Measurements from ENCODE around the gene ENTHD1.
"Not testable (repeated sequence)": the region's sequence is repeated elsewhere in the genome, so short reads cannot be mapped to it uniquely, and the experiment has no call there.

ENTHD1 gene

GRCh38 chr22:39880722-39881121 is 12.8 kb downstream of the ENTHD1 start:
- no peak overlapping the region for H3K27ac ChIP-seq
- H3K4me3 ChIP-seq = no peak overlapping the region
- H3K36me3 ChIP-seq (ENCODE audit: insufficient read depth, low read length) = no peaks in the 10 kb centered on the region
- DNase-seq (ENCODE audit: low read depth, low spot score) = no peak
- H3K9me3 ChIP-seq (ENCODE audit: low read depth, low read length) = peaks cover 10% of the 10 kb centered on the region; the same call in 1 of the 2 replicates
- TF ChIP-seq POLR2AphosphoS5 (IDR thresholded peaks at IDR 0.05; ENCODE audit: borderline replicate concordance, low read depth, low read length) = no peak
- TF ChIP-seq EZH2 (IDR thresholded peaks at IDR 0.05) = no peak
- TF ChIP-seq FOXP2 (optimal IDR thresholded peaks at IDR 0.05; ENCODE audit: control extremely low read depth, extremely low read length, insufficient read depth) = no peak
- no peak overlapping the region for H3K9ac ChIP-seq (ENCODE audit: insufficient read length)

- DNase-seq (ENCODE audit: low read depth, low spot score) = no peak
- TF ChIP-seq FOXP2 (optimal IDR thresholded peaks at IDR 0.05; ENCODE audit: control extremely low read depth, extremely low read length, insufficient read depth) (no peak), POLR2AphosphoS5 (IDR thresholded peaks at IDR 0.05; ENCODE audit: borderline replicate concordance, low read depth, low read length) (no peak), EZH2 (IDR thresholded peaks at IDR 0.05) (no peak)
Observed at GRCh38 chr22:39877079-39877845, 16.3 kb downstream of the ENTHD1 start.

GRCh38 chr22:39875176-39875885 is 18.2 kb downstream of the ENTHD1 start:
- not testable (repeated sequence) for H3K4me3 ChIP-seq

More at GRCh38 chr22:39877079-39877845, 16.3 kb downstream of the ENTHD1 start:
- Histone ChIP-seq H3K4me3 (no peak overlapping the region), H3K36me3 (ENCODE audit: insufficient read depth, low read length) (no peaks in the 10 kb centered on the region), H3K27ac (no peak overlapping the region), H3K9me3 (ENCODE audit: low read depth, low read length) (no peaks in the 10 kb centered on the region), H3K9ac (ENCODE audit: insufficient read length) (no peak overlapping the region)

GRCh38 chr22:39873965-39874364 is 19.6 kb downstream of the ENTHD1 start:
- H3K27ac ChIP-seq = no peak overlapping the region
- H3K36me3 ChIP-seq (ENCODE audit: insufficient read depth, low read length) = no peaks in the 10 kb centered on the region
- H3K9ac ChIP-seq (ENCODE audit: insufficient read length) = no peak overlapping the region
- no peak overlapping the region for H3K4me3 ChIP-seq
- no peaks in the 10 kb centered on the region for H3K9me3 ChIP-seq (ENCODE audit: low read depth, low read length)
- DNase-seq (ENCODE audit: low read depth, low spot score) = no peak
- no peak for TF ChIP-seq FOXP2 (optimal IDR thresholded peaks at IDR 0.05; ENCODE audit: control extremely low read depth, extremely low read length, insufficient read depth)
- TF ChIP-seq POLR2AphosphoS5 (IDR thresholded peaks at IDR 0.05; ENCODE audit: borderline replicate concordance, low read depth, low read length) = no peak
- TF ChIP-seq EZH2 (IDR thresholded peaks at IDR 0.05) = no peak

More at GRCh38 chr22:39875176-39875885, 18.2 kb downstream of the ENTHD1 start:
- not testable (repeated sequence) for H3K9me3 ChIP-seq (ENCODE audit: low read depth, low read length); DNase-seq (ENCODE audit: low read depth, low spot score); H3K27ac ChIP-seq; H3K36me3 ChIP-seq (ENCODE audit: insufficient read depth, low read length); H3K9ac ChIP-seq (ENCODE audit: insufficient read length)

- Histone ChIP-seq H3K9me3 (ENCODE audit: low read depth, low read length) (no peaks in the 10 kb centered on the region), H3K4me3 (no peak overlapping the region), H3K9ac (ENCODE audit: insufficient read length) (no peak overlapping the region), H3K27ac (no peak overlapping the region), H3K36me3 (ENCODE audit: insufficient read depth, low read length) (no peaks in the 10 kb centered on the region)
- DNase-seq (ENCODE audit: low read depth, low spot score) = no peak
- TF ChIP-seq FOXP2 (optimal IDR thresholded peaks at IDR 0.05; ENCODE audit: control extremely low read depth, extremely low read length, insufficient read depth) = no peak
- no peak for TF ChIP-seq POLR2AphosphoS5 (IDR thresholded peaks at IDR 0.05; ENCODE audit: borderline replicate concordance, low read depth, low read length)
- no peak for TF ChIP-seq EZH2 (IDR thresholded peaks at IDR 0.05)
Observed at GRCh38 chr22:39872548-39872947, 21.0 kb downstream of the ENTHD1 start.

GRCh38 chr22:39871008-39871798 is 22.4 kb downstream of the ENTHD1 start:
- Histone ChIP-seq H3K9me3 (ENCODE audit: low read depth, low read length) (no peaks in the 10 kb centered on the region), H3K4me3 (no peak overlapping the region), H3K9ac (ENCODE audit: insufficient read length) (no peak overlapping the region), H3K36me3 (ENCODE audit: insufficient read depth, low read length) (no peaks in the 10 kb centered on the region), H3K27ac (no peak overlapping the region)
- DNase-seq (ENCODE audit: low read depth, low spot score) = no peak
- TF ChIP-seq POLR2AphosphoS5 (IDR thresholded peaks at IDR 0.05; ENCODE audit: borderline replicate concordance, low read depth, low read length) (no peak), EZH2 (IDR thresholded peaks at IDR 0.05) (no peak), FOXP2 (optimal IDR thresholded peaks at IDR 0.05; ENCODE audit: control extremely low read depth, extremely low read length, insufficient read depth) (no peak)

GRCh38 chr22:39869797-39870196 is 23.8 kb downstream of the ENTHD1 start:
- not testable (repeated sequence) for H3K9ac ChIP-seq (ENCODE audit: insufficient read length); H3K36me3 ChIP-seq (ENCODE audit: insufficient read depth, low read length); DNase-seq (ENCODE audit: low read depth, low spot score); H3K4me3 ChIP-seq; H3K27ac ChIP-seq; H3K9me3 ChIP-seq (ENCODE audit: low read depth, low read length)

DNA sequence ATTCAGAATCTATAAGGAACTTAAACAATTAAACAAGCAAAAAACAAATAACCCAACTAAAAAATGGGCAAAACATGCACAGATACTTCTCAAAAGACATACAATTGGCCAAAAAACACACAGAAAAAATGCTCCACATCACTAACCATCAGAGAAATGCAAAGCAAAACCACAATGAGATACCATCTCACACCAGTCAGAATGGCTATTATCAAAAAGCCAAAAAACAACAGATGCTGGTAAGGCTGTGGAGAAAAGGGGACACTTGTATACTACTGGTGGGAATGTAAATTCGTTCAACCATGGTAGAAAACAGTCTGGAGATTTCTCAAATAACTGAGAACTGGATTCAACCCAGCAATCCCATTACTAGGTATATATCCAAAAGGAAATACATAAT is 24.8 kb downstream of the ENTHD1 start:
- TF ChIP-seq FOXP2 (optimal IDR thresholded peaks at IDR 0.05; ENCODE audit: control extremely low read depth, extremely low read length, insufficient read depth) (no peak), EZH2 (IDR thresholded peaks at IDR 0.05) (no peak)
- Histone ChIP-seq H3K9me3 (ENCODE audit: low read depth, low read length) (no peaks in the 10 kb centered on the region), H3K4me3 (no peak overlapping the region), H3K36me3 (ENCODE audit: insufficient read depth, low read length) (no peaks in the 10 kb centered on the region), H3K27ac (no peak overlapping the region), H3K9ac (ENCODE audit: insufficient read length) (no peak overlapping the region)
- no peak for DNase-seq (ENCODE audit: low read depth, low spot score)
